Measurements from ENCODE around the gene MAP4. TPM values are rescaled to one million over a fixed set of nuclear protein-coding genes. Genes with fewer than 3 reads are reported as not detected.

The MAP4 gene
- total RNA-seq, 2 experiments from 2014 or later, result 75.9 to 78.2 TPM

DNA sequence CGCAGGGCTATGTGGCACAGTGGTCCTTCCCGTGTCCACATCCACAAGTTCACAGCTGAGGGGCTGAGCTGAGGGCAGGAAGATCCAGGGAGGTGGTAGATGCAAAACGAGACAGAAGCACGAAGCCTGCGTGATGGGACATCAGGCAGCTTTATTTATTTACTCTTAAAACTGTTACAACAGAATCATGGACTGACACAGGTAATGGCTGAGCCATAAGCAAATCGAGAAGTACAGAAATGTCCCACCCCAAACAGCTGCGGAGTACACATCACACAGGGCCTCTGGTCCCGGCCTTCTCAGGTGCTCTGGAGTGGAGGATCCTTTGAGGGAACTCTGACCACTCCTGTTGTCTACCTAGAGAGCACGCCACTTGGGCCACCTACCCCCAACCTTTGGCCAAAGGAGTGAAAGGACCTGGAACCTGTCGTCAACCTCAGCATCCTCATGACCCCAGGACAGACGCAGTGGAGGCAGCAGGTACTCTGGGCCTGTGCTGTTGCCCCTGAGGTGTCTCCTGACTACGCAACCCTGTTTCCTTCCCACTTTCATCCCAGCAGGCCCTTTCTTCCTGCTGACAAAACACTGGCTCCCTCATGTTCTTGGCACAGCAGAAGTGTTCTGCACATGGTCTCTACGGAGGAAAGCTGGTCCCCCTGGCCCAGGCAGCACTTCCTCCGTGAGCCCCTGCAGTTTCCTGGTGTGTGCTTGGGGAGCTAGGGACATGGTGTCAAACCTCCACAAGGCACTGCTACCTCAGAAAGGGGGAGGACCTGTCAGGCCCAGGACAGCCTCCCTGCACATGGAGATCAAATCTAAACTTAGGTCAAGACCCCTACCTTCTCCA is 165.4 kb downstream of the MAP4 start:
- Mint-ChIP-seq H3K4me1 (ENCODE audit: low read depth) (no peaks in the 10 kb centered on the region), H3K27me3 (ENCODE audit: low read depth) (no peaks in the 10 kb centered on the region), H3K27ac (peak overlapping the region; percentile 44), H3K9me3 (no peaks in the 10 kb centered on the region), H3K36me3 (ENCODE audit: low read depth) (peaks cover 15% of the 10 kb centered on the region), H3K4me3 (no peak overlapping the region)
- intact Hi-C loops (cut with micrococcal nuclease), result no loop called here
- CTCF ChIA-PET, result interaction anchor here (1.0 to 1.4 kb wide), 2 partner anchors 10 to 27 kb away, joined by 3 read pairs; no protein-coding TSS in a partner anchor
- DNase-seq, result no peak

DNA sequence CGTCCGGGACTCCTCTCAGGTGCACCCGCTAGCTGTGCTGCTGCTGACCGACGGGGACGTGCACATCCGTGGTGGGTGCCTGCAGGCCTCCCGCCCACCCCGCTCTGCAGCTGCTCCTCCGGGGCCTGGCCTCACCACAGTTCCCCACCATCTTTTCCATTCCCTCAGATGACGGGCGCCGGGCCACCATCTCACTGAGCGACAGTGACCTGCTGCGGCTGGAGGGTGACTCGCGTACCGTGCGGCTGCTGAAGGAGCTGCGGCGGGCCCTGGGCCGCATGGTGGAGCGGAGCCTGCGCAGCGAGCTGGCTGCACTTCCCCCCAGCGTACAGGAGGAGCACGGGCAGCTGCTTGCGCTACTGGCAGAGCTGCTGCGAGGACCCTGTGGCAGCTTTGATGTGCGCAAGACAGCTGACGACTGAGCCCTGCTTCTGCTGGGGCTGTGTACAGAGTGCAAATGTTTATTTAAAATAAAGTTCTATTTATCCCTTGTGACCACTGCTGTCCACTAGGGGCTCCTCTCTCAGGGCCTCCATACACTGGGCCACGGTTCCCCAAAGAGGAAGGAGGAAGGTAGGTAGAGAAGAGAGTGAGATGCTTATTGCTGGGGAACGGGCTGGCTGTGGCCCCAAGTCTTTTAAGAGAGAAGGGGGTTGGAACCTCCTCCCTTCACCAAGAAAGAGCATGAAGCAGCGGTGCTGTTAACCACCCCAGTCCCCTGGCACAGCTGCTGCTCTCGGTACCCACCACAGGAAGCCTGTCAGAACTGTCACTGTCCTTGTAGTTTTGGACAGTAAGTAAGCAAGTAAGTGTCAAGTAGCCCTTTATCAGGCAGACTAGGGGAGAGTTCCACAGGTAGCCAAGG is 166.3 kb downstream of the MAP4 start:
- no peak overlapping the region for H3K4me3 Mint-ChIP-seq
- DNase-seq, result no peak
- H3K36me3 Mint-ChIP-seq (ENCODE audit: low read depth), result peaks cover 18% of the 10 kb centered on the region
- intact Hi-C loops (cut with micrococcal nuclease), result no loop called here
- no peaks in the 10 kb centered on the region for H3K9me3 Mint-ChIP-seq
- CTCF ChIA-PET, result interaction anchor here (1.0 to 1.4 kb wide), 2 partner anchors 11 to 26 kb away, joined by 3 read pairs; no protein-coding TSS in a partner anchor
- H3K27ac Mint-ChIP-seq, result no peak overlapping the region
- H3K4me1 Mint-ChIP-seq (ENCODE audit: low read depth), result no peaks in the 10 kb centered on the region
- no peaks in the 10 kb centered on the region for H3K27me3 Mint-ChIP-seq (ENCODE audit: low read depth)

DNA sequence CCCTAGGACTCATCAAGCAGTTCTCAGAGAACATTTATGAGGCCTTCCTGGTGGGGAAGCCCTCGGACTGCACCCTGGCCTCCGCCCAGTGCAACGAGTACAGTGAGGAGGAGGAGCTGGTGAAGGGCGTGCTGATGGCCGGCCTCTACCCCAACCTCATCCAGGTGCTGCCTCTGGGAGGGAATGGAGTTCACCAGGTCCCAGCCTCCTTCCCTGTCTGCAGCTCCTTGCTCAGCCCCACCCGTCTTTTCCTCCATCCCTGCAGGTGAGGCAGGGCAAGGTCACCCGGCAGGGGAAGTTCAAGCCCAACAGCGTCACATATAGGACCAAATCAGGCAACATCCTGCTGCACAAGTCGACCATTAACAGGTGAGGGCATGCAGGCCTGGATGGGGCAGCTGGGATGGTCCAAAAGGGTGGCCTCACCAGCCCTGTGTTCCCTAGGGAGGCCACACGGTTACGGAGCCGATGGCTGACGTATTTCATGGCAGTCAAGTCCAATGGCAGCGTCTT is 167.0 kb downstream of the MAP4 start:
- no peak for DNase-seq
- CTCF ChIA-PET, result no interaction called here
- H3K4me1 Mint-ChIP-seq (ENCODE audit: low read depth), result no peaks in the 10 kb centered on the region
- H3K4me3 Mint-ChIP-seq, result no peak overlapping the region
- no peaks in the 10 kb centered on the region for H3K9me3 Mint-ChIP-seq
- H3K27me3 Mint-ChIP-seq (ENCODE audit: low read depth), result no peaks in the 10 kb centered on the region
- no peak overlapping the region for H3K27ac Mint-ChIP-seq
- intact Hi-C loops (cut with micrococcal nuclease), result no loop called here
- H3K36me3 Mint-ChIP-seq (ENCODE audit: low read depth), result peaks cover 24% of the 10 kb centered on the region

DNA sequence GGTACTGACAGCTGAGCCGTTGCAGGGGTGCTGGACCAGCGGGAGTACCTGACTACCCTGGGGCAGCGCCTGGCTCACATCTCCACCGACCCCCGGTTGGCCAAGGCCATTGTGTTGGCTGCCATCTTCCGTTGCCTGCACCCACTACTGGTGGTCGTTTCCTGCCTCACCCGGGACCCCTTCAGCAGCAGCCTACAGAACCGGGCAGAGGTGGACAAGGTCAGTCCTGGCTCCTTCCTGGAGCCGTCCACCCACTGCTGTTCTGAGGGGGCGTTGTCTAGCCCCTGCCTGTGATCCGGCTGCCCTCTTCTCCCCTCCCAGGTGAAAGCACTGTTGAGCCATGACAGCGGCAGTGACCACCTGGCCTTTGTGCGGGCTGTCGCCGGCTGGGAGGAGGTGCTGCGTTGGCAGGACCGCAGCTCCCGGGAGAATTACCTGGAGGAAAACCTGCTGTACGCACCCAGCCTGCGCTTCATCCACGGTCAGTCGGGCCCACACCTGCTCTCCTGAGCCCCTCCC is 167.6 kb downstream of the MAP4 start:
- H3K4me3 Mint-ChIP-seq, result no peak overlapping the region
- DNase-seq, result no peak
- H3K4me1 Mint-ChIP-seq (ENCODE audit: low read depth), result no peaks in the 10 kb centered on the region
- peaks cover 27% of the 10 kb centered on the region for H3K36me3 Mint-ChIP-seq (ENCODE audit: low read depth)
- no peak overlapping the region for H3K27ac Mint-ChIP-seq
- H3K9me3 Mint-ChIP-seq, result no peaks in the 10 kb centered on the region
- intact Hi-C loops (cut with micrococcal nuclease), result no loop called here
- CTCF ChIA-PET, result no interaction called here
- no peaks in the 10 kb centered on the region for H3K27me3 Mint-ChIP-seq (ENCODE audit: low read depth)

DNA sequence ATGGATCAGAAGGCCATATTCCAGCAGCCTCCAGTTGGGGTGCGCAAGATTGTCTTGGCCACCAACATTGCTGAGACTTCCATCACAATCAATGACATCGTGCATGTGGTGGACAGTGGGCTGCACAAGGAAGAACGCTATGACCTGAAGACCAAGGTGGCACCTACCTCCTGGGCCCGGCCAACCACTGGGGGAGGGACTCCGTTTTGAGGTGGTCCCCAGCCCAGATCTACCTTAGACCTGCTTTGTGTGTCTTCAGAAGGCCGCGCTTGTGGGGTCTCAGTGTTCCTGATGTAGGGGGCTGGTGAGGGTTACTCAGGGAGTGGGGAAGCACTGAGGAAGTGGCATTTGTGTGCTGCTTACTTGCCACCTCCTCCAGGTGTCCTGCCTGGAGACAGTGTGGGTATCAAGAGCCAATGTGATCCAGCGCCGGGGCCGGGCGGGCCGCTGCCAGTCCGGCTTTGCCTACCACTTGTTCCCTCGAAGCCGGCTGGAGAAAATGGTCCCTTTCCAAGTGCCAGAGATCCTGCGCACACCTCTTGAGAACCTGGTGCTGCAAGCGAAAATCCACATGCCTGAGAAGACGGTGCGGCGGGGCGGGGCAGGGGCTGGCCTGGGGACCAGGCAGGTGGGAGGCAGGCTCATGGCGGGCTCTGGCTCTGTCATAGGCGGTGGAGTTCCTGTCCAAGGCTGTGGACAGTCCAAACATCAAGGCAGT is 168.3 kb downstream of the MAP4 start:
- H3K36me3 Mint-ChIP-seq (ENCODE audit: low read depth), result peaks cover 27% of the 10 kb centered on the region
- intact Hi-C loops (cut with micrococcal nuclease), result no loop called here
- no peak for DNase-seq
- no peaks in the 10 kb centered on the region for H3K9me3 Mint-ChIP-seq
- CTCF ChIA-PET, result no interaction called here
- no peaks in the 10 kb centered on the region for H3K4me1 Mint-ChIP-seq (ENCODE audit: low read depth)
- H3K27ac Mint-ChIP-seq, result no peak overlapping the region
- H3K27me3 Mint-ChIP-seq (ENCODE audit: low read depth), result no peaks in the 10 kb centered on the region
- H3K4me3 Mint-ChIP-seq, result no peak overlapping the region

DNA sequence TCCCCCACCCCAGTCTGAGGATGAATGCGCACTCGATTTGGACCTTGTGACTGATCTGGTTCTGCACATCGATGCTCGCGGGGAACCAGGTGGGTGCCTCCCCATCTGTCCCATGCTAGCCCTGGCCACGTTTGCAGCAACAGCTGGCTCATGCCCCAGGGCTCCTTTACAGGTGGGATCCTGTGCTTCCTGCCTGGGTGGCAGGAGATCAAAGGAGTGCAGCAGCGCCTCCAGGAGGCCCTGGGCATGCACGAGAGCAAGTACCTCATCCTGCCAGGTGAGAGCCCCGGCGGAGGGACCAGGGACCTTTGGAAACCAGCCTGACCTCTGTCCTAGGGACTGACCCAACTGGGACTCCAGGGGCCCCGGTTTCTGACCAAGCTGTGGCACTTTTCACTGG is 169.0 kb downstream of the MAP4 start:
- Mint-ChIP-seq H3K4me3 (no peak overlapping the region), H3K4me1 (ENCODE audit: low read depth) (no peaks in the 10 kb centered on the region), H3K9me3 (no peaks in the 10 kb centered on the region), H3K27me3 (ENCODE audit: low read depth) (no peaks in the 10 kb centered on the region), H3K27ac (no peak overlapping the region), H3K36me3 (ENCODE audit: low read depth) (peaks cover 30% of the 10 kb centered on the region)
- DNase-seq, result no peak
- intact Hi-C loops (cut with micrococcal nuclease), result no loop called here
- CTCF ChIA-PET, result no interaction called here

DNA sequence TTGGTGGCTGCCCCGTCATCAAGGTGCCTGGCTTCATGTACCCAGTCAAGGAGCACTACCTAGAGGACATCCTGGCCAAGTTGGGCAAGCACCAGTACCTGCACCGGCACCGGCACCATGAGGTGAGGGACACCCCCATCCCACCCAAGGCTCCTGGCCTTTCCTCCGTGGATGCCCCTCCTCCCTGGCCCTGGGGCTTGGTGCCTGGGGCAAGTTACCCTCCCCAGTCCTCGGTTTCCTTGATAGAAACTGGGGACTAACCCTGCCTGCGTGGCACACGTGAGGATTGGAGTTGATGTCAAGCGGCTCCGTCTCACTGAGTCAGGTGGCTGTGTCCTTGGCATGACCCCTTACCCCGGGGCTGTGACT is 169.4 kb downstream of the MAP4 start:
- H3K36me3 Mint-ChIP-seq (ENCODE audit: low read depth), result peaks cover 32% of the 10 kb centered on the region
- DNase-seq, result no peak
- H3K4me1 Mint-ChIP-seq (ENCODE audit: low read depth), result no peaks in the 10 kb centered on the region
- H3K27me3 Mint-ChIP-seq (ENCODE audit: low read depth), result no peaks in the 10 kb centered on the region
- intact Hi-C loops (cut with micrococcal nuclease), result no loop called here
- no peaks in the 10 kb centered on the region for H3K9me3 Mint-ChIP-seq
- H3K4me3 Mint-ChIP-seq, result no peak overlapping the region
- no peak overlapping the region for H3K27ac Mint-ChIP-seq
- CTCF ChIA-PET, result no interaction called here

DNA sequence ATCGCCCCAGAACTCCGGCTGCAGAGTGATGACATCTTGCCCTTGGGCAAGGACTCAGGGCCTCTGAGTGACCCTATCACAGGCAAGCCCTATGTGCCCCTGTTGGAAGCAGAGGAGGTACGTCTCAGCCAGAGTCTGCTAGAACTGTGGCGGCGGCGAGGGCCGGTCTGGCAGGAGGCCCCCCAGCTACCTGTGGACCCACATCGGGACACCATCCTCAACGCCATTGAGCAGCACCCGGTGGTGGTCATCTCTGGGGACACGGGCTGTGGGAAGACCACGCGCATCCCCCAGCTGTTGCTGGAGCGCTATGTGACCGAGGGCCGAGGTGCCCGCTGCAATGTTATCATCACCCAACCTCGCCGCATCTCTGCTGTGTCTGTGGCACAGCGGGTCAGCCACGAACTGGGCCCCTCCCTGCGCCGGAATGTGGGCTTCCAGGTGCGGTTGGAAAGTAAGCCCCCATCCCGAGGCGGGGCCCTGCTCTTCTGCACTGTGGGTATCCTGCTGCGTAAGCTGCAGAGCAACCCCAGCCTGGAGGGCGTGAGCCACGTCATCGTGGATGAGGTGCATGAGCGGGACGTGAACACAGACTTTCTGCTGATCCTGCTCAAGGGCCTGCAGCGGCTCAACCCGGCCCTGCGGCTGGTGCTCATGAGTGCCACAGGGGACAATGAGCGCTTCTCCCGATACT is 169.9 kb downstream of the MAP4 start:
- no peak overlapping the region for H3K27ac Mint-ChIP-seq
- no peaks in the 10 kb centered on the region for H3K27me3 Mint-ChIP-seq (ENCODE audit: low read depth)
- CTCF ChIA-PET, result no interaction called here
- H3K4me3 Mint-ChIP-seq, result no peak overlapping the region
- peaks cover 37% of the 10 kb centered on the region for H3K36me3 Mint-ChIP-seq (ENCODE audit: low read depth)
- no peak for DNase-seq
- no peaks in the 10 kb centered on the region for H3K9me3 Mint-ChIP-seq
- H3K4me1 Mint-ChIP-seq (ENCODE audit: low read depth), result no peaks in the 10 kb centered on the region
- intact Hi-C loops (cut with micrococcal nuclease), result no loop called here

DNA sequence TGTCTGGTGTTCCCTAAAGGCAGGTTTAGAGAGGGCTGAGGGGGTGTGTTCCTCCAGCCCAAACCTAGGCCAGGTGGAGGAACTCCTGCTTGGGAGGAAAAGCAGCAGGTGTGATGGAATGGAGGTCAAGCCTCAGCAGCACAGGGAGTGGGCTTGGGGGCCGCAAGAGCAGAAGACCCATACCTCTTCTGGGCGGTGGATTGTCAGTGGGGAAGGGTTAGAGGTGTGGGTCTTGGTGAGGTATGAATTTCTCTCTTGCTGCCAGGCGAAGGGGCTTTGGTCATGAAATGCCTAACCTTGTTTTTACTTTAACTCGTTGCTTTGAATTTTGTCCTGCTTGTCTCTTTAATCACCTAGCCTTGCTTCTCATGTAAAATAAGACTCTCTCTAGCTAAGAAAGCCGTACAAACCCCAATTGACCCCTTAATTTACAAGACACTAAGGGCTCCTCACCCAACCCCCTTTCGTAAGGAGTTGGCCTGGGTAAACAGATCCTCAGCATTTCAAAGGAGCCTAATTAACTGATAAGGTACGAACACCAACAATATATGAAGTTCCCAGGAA is 174.3 kb downstream of the MAP4 start:
- no peak overlapping the region for H3K4me3 Mint-ChIP-seq
- intact Hi-C loops (cut with micrococcal nuclease), result no loop called here
- H3K9me3 Mint-ChIP-seq, result no peaks in the 10 kb centered on the region
- DNase-seq, result no peak
- CTCF ChIA-PET, result interaction anchor here (1.3 kb wide), 1 partner anchor 17 kb away, joined by 3 read pairs; no protein-coding TSS in a partner anchor
- peak overlapping the region; percentile 12 for H3K27ac Mint-ChIP-seq
- H3K27me3 Mint-ChIP-seq (ENCODE audit: low read depth), result no peaks in the 10 kb centered on the region
- peaks cover 2% of the 10 kb centered on the region for H3K4me1 Mint-ChIP-seq (ENCODE audit: low read depth)
- peaks cover 39% of the 10 kb centered on the region for H3K36me3 Mint-ChIP-seq (ENCODE audit: low read depth)

DNA sequence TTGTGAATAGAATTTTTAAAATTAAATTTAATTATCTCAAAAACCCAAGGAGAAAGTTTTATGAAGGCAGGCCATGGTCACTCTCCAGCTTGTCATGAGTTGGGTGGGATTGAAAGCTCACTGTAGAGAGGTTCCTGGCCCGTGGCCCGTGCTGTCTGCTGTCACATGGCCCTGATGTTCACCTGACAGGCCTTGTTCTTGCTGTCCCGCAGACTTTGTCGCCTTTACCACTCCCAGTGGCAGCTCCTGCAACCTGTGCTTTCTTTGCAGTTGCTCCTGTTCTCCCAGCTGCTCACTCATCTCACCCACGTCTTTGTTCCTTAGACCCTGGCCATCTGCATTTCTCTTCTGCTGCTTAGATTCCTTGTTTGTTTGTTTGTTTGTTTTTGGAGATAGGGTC is 177.7 kb downstream of the MAP4 start:
- Mint-ChIP-seq H3K27ac (no peak overlapping the region), H3K4me1 (ENCODE audit: low read depth) (peaks cover 2% of the 10 kb centered on the region), H3K36me3 (ENCODE audit: low read depth) (peaks cover 43% of the 10 kb centered on the region), H3K4me3 (no peak overlapping the region), H3K27me3 (ENCODE audit: low read depth) (no peaks in the 10 kb centered on the region), H3K9me3 (no peaks in the 10 kb centered on the region)
- CTCF ChIA-PET, result interaction anchor here (0.6 to 3.1 kb wide), 6 partner anchors 13 to 1894 kb away, joined by 3 to 25 read pairs (median 3); no protein-coding TSS in a partner anchor
- intact Hi-C loops (cut with micrococcal nuclease), result no loop called here
- DNase-seq, result no peak

DNA sequence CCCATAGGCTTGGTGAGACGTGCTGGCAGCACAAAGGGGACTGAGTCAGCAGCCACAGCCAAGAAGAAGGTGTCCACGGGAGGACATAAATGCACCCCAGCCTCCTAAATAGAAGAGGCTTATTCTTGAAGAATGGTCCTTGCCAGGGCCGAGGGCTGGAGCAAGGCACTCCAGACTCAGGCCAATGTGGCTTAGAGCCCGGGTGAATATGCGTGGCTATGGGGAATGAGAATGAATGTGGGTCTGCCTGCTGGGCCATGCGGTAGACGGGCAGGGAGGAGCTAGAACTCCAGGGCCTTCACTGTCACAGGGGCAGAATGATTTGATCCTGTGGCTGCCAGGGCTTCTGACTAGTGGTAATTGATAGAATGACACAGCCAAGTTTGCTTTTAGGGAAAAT is 179.2 kb downstream of the MAP4 start:
- intact Hi-C loops (cut with micrococcal nuclease), result loop anchor here (1.0 kb wide), 2 partner anchors 153 to 314 kb away; no protein-coding TSS in a partner anchor
- H3K36me3 Mint-ChIP-seq (ENCODE audit: low read depth), result peaks cover 44% of the 10 kb centered on the region

More for the DNA sequence above, 179.2 kb downstream of the MAP4 start:
- H3K9me3 Mint-ChIP-seq, result no peaks in the 10 kb centered on the region
- H3K4me3 Mint-ChIP-seq, result no peak overlapping the region
- DNase-seq, result no peak
- peaks cover 2% of the 10 kb centered on the region for H3K4me1 Mint-ChIP-seq (ENCODE audit: low read depth)
- H3K27me3 Mint-ChIP-seq (ENCODE audit: low read depth), result no peaks in the 10 kb centered on the region
- no peak overlapping the region for H3K27ac Mint-ChIP-seq
- CTCF ChIA-PET, result interaction anchor here (0.8 to 3.1 kb wide), 9 partner anchors 9 to 317 kb away, joined by 3 to 25 read pairs (median 3); no protein-coding TSS in a partner anchor

Data from activated naive CD4-positive, alpha-beta T cell treated with anti-CD3 and anti-CD28 coated beads for 36 hours (primary cell).